Measurements from ENCODE around the gene GATA2.

The GATA2 gene

GRCh38 chr3:128518587-128519490 lies 25.8 kb upstream of the GATA2 start:
- no peaks in the 10 kb centered on the region for H3K27me3 ChIP-seq (replicated peaks; ENCODE audit: control insufficient read depth, insufficient read depth, low read length, poor library complexity, severe bottlenecking)

GRCh38 chr3:128517648-128518047 lies 24.6 kb upstream of the GATA2 start:
- no peaks in the 10 kb centered on the region for H3K4me1 ChIP-seq (ENCODE audit: control insufficient read depth, insufficient read depth, low read length, poor library complexity, severe bottlenecking)
- no peak for DNase-seq
- no peak overlapping the region for H3K27ac ChIP-seq (ENCODE audit: insufficient read depth, low read length, poor library complexity, severe bottlenecking)
- H3K36me3 ChIP-seq (ENCODE audit: control insufficient read depth, insufficient read depth, low read length), result no peaks in the 10 kb centered on the region
- H3K27me3 ChIP-seq (replicated peaks; ENCODE audit: control insufficient read depth, insufficient read depth, low read length, poor library complexity, severe bottlenecking), result no peaks in the 10 kb centered on the region
- no peak overlapping the region for H3K4me3 ChIP-seq (ENCODE audit: insufficient read depth, low read depth, low read length, poor library complexity, severe bottlenecking)
- H3K9me3 ChIP-seq (ENCODE audit: control insufficient read depth, low read length), result no peaks in the 10 kb centered on the region

More at GRCh38 chr3:128518587-128519490, 25.8 kb upstream of the GATA2 start:
- Histone ChIP-seq H3K9me3 (ENCODE audit: control insufficient read depth, low read length) (no peaks in the 10 kb centered on the region), H3K4me1 (ENCODE audit: control insufficient read depth, insufficient read depth, low read length, poor library complexity, severe bottlenecking) (no peaks in the 10 kb centered on the region), H3K36me3 (ENCODE audit: control insufficient read depth, insufficient read depth, low read length) (no peaks in the 10 kb centered on the region), H3K27ac (ENCODE audit: insufficient read depth, low read length, poor library complexity, severe bottlenecking) (no peak overlapping the region), H3K4me3 (ENCODE audit: insufficient read depth, low read depth, low read length, poor library complexity, severe bottlenecking) (no peak overlapping the region)
- no peak for DNase-seq

- no peaks in the 10 kb centered on the region for H3K9me3 ChIP-seq (ENCODE audit: control insufficient read depth, low read length)
- no peaks in the 10 kb centered on the region for H3K27me3 ChIP-seq (replicated peaks; ENCODE audit: control insufficient read depth, insufficient read depth, low read length, poor library complexity, severe bottlenecking)
- H3K27ac ChIP-seq (ENCODE audit: insufficient read depth, low read length, poor library complexity, severe bottlenecking), result no peak overlapping the region
- no peak overlapping the region for H3K4me3 ChIP-seq (ENCODE audit: insufficient read depth, low read depth, low read length, poor library complexity, severe bottlenecking)
- H3K4me1 ChIP-seq (ENCODE audit: control insufficient read depth, insufficient read depth, low read length, poor library complexity, severe bottlenecking), result no peaks in the 10 kb centered on the region
- H3K36me3 ChIP-seq (ENCODE audit: control insufficient read depth, insufficient read depth, low read length), result no peaks in the 10 kb centered on the region
- DNase-seq, result no peak
Measured at GRCh38 chr3:128515967-128516366, 23.0 kb upstream of the GATA2 start.

GRCh38 chr3:128508852-128509251 lies 15.9 kb upstream of the GATA2 start:
- no peaks in the 10 kb centered on the region for H3K27me3 ChIP-seq (replicated peaks; ENCODE audit: control insufficient read depth, insufficient read depth, low read length, poor library complexity, severe bottlenecking)
- H3K4me1 ChIP-seq (ENCODE audit: control insufficient read depth, insufficient read depth, low read length, poor library complexity, severe bottlenecking), result no peaks in the 10 kb centered on the region
- no peak overlapping the region for H3K27ac ChIP-seq (ENCODE audit: insufficient read depth, low read length, poor library complexity, severe bottlenecking)
- H3K4me3 ChIP-seq (ENCODE audit: insufficient read depth, low read depth, low read length, poor library complexity, severe bottlenecking), result no peak overlapping the region
- H3K36me3 ChIP-seq (ENCODE audit: control insufficient read depth, insufficient read depth, low read length), result no peaks in the 10 kb centered on the region
- H3K9me3 ChIP-seq (ENCODE audit: control insufficient read depth, low read length), result no peaks in the 10 kb centered on the region
- DNase-seq, result no peak

GRCh38 chr3:128506754-128507153 lies 13.8 kb upstream of the GATA2 start:
- H3K4me1 ChIP-seq (ENCODE audit: control insufficient read depth, insufficient read depth, low read length, poor library complexity, severe bottlenecking), result no peaks in the 10 kb centered on the region
- no peaks in the 10 kb centered on the region for H3K9me3 ChIP-seq (ENCODE audit: control insufficient read depth, low read length)
- no peaks in the 10 kb centered on the region for H3K27me3 ChIP-seq (replicated peaks; ENCODE audit: control insufficient read depth, insufficient read depth, low read length, poor library complexity, severe bottlenecking)
- no peak overlapping the region for H3K4me3 ChIP-seq (ENCODE audit: insufficient read depth, low read depth, low read length, poor library complexity, severe bottlenecking)
- H3K27ac ChIP-seq (ENCODE audit: insufficient read depth, low read length, poor library complexity, severe bottlenecking), result no peak overlapping the region
- no peaks in the 10 kb centered on the region for H3K36me3 ChIP-seq (ENCODE audit: control insufficient read depth, insufficient read depth, low read length)
- no peak for DNase-seq

GRCh38 chr3:128505771-128506170 lies 12.8 kb upstream of the GATA2 start:
- no peaks in the 10 kb centered on the region for H3K9me3 ChIP-seq (ENCODE audit: control insufficient read depth, low read length)

GRCh38 chr3:128504963-128505730 lies 12.1 kb upstream of the GATA2 start:
- DNase-seq, result no peak

More at GRCh38 chr3:128505771-128506170, 12.8 kb upstream of the GATA2 start:
- DNase-seq, result no peak
- Histone ChIP-seq H3K4me3 (ENCODE audit: insufficient read depth, low read depth, low read length, poor library complexity, severe bottlenecking) (no peak overlapping the region), H3K36me3 (ENCODE audit: control insufficient read depth, insufficient read depth, low read length) (no peaks in the 10 kb centered on the region), H3K4me1 (ENCODE audit: control insufficient read depth, insufficient read depth, low read length, poor library complexity, severe bottlenecking) (no peaks in the 10 kb centered on the region), H3K27ac (ENCODE audit: insufficient read depth, low read length, poor library complexity, severe bottlenecking) (no peak overlapping the region), H3K27me3 (replicated peaks; ENCODE audit: control insufficient read depth, insufficient read depth, low read length, poor library complexity, severe bottlenecking) (no peaks in the 10 kb centered on the region)

GRCh38 chr3:128504533-128504915 lies 11.5 kb upstream of the GATA2 start:
- peaks cover 8% of the 10 kb centered on the region for H3K27me3 ChIP-seq (replicated peaks; ENCODE audit: control insufficient read depth, insufficient read depth, low read length, poor library complexity, severe bottlenecking)
- no peak overlapping the region for H3K4me3 ChIP-seq (ENCODE audit: insufficient read depth, low read depth, low read length, poor library complexity, severe bottlenecking)
- no peaks in the 10 kb centered on the region for H3K9me3 ChIP-seq (ENCODE audit: control insufficient read depth, low read length)
- H3K36me3 ChIP-seq (ENCODE audit: control insufficient read depth, insufficient read depth, low read length), result no peaks in the 10 kb centered on the region
- no peaks in the 10 kb centered on the region for H3K4me1 ChIP-seq (ENCODE audit: control insufficient read depth, insufficient read depth, low read length, poor library complexity, severe bottlenecking)
- no peak overlapping the region for H3K27ac ChIP-seq (ENCODE audit: insufficient read depth, low read length, poor library complexity, severe bottlenecking)
- no peak for DNase-seq

More at GRCh38 chr3:128504963-128505730, 12.1 kb upstream of the GATA2 start:
- Histone ChIP-seq H3K36me3 (ENCODE audit: control insufficient read depth, insufficient read depth, low read length) (no peaks in the 10 kb centered on the region), H3K27me3 (replicated peaks; ENCODE audit: control insufficient read depth, insufficient read depth, low read length, poor library complexity, severe bottlenecking) (peaks cover 2% of the 10 kb centered on the region), H3K9me3 (ENCODE audit: control insufficient read depth, low read length) (no peaks in the 10 kb centered on the region), H3K4me1 (ENCODE audit: control insufficient read depth, insufficient read depth, low read length, poor library complexity, severe bottlenecking) (no peaks in the 10 kb centered on the region), H3K27ac (ENCODE audit: insufficient read depth, low read length, poor library complexity, severe bottlenecking) (no peak overlapping the region), H3K4me3 (ENCODE audit: insufficient read depth, low read depth, low read length, poor library complexity, severe bottlenecking) (no peak overlapping the region)

GRCh38 chr3:128503751-128504532 lies 10.9 kb upstream of the GATA2 start:
- H3K4me1 ChIP-seq (ENCODE audit: control insufficient read depth, insufficient read depth, low read length, poor library complexity, severe bottlenecking), result no peaks in the 10 kb centered on the region
- H3K4me3 ChIP-seq (ENCODE audit: insufficient read depth, low read depth, low read length, poor library complexity, severe bottlenecking), result no peak overlapping the region
- no peak for DNase-seq
- no peaks in the 10 kb centered on the region for H3K9me3 ChIP-seq (ENCODE audit: control insufficient read depth, low read length)
- no peak overlapping the region for H3K27ac ChIP-seq (ENCODE audit: insufficient read depth, low read length, poor library complexity, severe bottlenecking)
- no peaks in the 10 kb centered on the region for H3K36me3 ChIP-seq (ENCODE audit: control insufficient read depth, insufficient read depth, low read length)
- peaks cover 10% of the 10 kb centered on the region for H3K27me3 ChIP-seq (replicated peaks; ENCODE audit: control insufficient read depth, insufficient read depth, low read length, poor library complexity, severe bottlenecking)

All from effector memory CD4-positive, alpha-beta T cell (primary cell).